Measurements from ENCODE around the gene ASCL3.
"Not testable (repeated sequence)": the region's sequence is repeated elsewhere in the genome, so short reads cannot be mapped to it uniquely, and the experiment has no call there.

ASCL3 gene

GRCh38 chr11:8947230-8947943 lies 4.6 kb upstream of the ASCL3 start:
- DNase-seq (ENCODE audit: low read depth, low spot score): no peak

- DNase-seq (ENCODE audit: low read depth, low spot score): no peak
Measured at GRCh38 chr11:8941341-8942103, 1.3 kb downstream of the ASCL3 start.

GRCh38 chr11:8937659-8938058 lies 5.2 kb downstream of the ASCL3 start:
- no peak for DNase-seq (ENCODE audit: low read depth, low spot score)

GRCh38 chr11:8937159-8937558 lies 5.7 kb downstream of the ASCL3 start:
- no peak for DNase-seq (ENCODE audit: low read depth, low spot score)

- DNase-seq (ENCODE audit: low read depth, low spot score): not testable (repeated sequence)
Measured at GRCh38 chr11:8935789-8936188, 7.0 kb downstream of the ASCL3 start.

GRCh38 chr11:8934742-8935488 lies 7.9 kb downstream of the ASCL3 start:
- peak; percentile 76 for DNase-seq (ENCODE audit: low read depth, low spot score)

- DNase-seq (ENCODE audit: low read depth, low spot score): no peak
Measured at GRCh38 chr11:8933931-8934330, 8.9 kb downstream of the ASCL3 start.

- no peak for DNase-seq (ENCODE audit: low read depth, low spot score)
Measured at GRCh38 chr11:8932564-8933180, 10.1 kb downstream of the ASCL3 start, which contains the start of gene C11orf16. C11orf16 (minus strand) TSS chr11:8932947; CDS start chr11:8932308, 639 bp downstream.

DNA sequence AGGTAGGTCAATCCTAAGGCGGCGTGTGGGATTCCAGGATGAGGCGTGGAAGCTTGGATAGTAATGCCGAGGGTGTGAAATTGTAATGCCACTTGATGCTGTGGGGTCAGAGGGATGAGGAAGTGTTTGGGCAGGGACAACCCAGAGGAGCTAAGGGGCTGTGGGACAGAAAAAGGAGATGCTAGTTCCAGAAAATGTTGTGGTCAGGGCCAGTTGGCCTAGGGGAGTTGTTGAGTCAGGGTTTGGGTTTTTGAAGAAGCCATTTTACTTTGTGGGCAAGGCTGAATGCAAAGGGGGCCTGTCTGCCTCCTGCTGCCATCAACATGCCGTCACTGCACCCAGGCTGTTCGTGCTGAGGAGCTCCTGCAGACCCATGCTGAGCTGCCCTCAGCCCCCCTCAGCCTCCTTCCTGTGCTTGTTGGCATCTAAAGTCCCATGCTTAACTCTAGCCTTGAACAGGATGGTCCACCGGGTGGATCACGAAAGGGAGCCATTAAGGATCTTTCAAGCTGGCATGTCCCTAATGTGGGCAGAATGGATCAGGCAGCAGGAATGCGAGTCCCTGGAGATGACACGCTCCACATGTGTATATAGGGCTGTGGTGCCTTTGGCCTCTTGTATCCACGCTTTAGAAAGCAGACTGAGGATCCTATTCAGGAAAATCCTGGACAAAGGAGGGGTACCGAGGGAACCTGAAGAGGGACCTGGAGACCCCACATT lies 12.2 kb downstream of the ASCL3 start:
- DNase-seq (ENCODE audit: low read depth, low spot score): peak; percentile 16

DNA sequence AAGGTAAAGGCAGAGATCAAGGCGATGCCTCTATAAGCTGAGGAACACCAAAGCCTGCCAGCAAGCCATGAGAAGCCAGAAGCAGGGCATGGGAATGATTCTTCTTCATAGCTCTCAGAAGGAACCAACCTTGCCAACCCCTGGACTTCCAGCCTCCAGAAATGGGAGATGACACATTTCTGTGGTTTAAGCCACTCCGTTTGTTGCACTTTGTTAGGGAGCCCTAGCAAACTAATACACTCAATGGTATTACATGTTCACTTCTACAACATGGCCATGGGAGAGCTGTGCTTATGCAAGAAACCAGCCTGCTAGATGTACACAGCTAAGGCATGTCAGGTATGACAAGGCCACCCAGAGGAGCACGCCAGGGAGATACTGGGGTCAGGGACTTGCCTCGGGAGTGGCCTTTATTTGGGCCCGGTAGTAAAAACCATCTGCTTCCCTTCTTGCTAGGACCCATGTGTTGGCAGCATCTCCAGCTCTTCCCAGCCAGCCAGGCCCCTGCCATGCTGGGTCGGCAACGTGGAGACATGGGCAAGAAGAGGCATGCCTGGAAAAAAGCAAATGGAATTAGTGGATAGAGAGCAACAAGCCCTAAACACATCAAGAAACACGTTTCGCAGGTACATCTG lies 13.7 kb downstream of the ASCL3 start:
- DNase-seq (ENCODE audit: low read depth, low spot score): peak; percentile 20

DNA sequence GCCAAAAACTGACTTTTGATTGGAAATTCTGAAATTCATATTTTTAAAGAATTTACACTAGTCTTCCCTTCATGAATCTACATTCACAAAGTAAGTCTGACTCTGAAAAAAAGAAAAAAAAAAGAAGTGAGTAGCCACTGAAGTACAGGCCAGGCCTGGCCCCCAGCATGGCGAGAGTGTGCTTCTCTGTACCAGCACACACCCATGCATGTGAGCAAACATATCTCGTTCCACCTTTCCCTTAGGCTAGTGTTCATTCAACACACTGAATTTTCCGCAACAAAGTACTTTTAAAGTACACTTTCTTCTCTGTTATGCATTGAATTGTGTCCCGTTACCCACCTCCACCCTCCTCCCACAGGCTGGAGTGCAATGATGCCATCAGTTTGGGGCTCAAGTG lies 14.6 kb downstream of the ASCL3 start:
- no peak for DNase-seq (ENCODE audit: low read depth, low spot score)

GRCh38 chr11:8927233-8927632 lies 15.6 kb downstream of the ASCL3 start:
- DNase-seq (ENCODE audit: low read depth, low spot score): no peak

DNA sequence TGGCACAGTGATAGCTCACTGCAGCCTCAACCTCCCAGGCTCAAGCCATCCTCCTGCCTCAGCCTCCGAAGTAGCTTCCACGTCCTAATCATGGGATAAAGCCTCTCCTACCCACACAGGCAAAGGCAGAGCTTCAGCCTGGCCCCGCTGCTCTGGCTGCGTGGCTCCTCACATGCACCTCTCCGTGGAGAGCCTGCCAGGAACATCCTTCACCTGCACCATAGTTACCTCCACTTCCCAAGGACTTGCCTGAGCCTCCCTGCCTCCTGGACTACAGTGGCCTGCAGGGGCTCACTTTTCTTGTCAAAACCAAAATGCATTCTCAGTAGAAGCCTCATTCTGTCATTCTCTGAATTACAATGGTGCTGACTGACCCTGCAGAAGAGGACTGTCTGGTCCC lies 16.6 kb downstream of the ASCL3 start:
- no peak for DNase-seq (ENCODE audit: low read depth, low spot score)

DNA sequence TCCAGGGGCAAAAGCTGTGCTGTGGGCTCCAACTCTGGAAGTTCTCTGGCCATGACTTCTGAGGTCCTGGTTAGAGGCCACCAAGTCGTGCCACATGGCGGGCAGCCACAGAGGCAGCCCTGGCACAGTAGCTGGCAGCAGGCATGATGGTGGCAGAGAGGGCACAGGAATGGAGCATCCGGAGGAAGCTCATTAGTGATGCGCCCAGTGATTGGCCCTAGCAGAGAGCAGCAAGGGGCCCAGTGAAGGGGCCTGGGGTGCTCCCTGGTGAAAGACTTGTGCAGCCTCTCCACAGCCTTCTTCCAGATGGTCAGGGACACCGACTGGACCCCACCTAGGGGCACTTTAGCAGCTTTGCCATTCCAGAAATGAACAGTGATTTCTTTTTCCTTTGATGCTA lies 17.1 kb downstream of the ASCL3 start:
- no peak for DNase-seq (ENCODE audit: low read depth, low spot score)

DNA sequence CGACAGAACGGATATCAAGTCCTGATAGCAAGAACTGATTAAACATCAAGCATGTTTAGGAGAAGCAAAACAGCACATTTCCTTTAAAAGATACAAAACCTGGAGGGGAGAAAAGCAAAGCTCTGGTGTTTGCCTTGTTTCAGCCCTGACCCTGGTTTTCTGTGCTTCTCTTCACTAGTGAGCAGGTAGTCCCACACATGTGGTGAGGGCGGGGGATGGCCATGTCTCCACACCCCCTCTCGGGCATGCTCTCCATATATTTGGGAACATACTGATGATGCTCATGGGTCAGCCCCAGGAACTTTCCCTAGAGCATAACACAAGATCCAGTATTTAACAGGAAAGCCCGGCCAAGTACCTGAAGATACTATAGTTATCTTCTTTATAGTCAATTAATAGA lies 20.1 kb downstream of the ASCL3 start:
- no peak for DNase-seq (ENCODE audit: low read depth, low spot score)

DNA sequence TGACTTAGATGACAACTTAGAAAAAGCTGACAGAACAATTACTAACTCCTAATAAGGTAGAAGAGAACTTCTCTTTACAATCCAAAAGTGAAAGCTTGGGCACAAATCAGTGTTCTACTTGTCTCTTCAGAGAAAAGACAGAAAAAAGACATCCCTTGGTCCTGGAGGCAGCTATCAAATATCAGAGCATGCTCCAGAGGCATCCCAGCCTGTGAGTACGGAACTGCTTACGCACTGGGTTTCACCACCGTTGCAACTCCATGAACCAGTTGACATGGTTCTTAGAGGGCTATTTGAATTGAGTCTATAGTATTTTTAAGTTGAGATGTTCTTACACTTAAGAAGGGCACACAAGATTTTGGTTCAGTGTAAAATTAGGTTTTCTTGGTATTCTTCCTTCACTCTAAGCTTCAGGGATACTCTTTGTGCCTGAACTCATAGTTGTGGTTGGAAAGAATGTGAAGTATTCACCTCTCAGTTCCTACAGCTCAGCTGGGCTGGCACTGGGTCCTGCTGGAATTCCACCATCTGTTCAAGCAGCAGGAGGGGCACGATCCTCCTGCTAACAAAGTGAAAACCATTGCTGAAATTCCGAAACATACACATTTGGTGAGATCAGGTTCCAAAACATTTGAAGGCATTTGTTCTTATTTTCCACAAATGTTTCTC lies 25.5 kb downstream of the ASCL3 start:
- DNase-seq (ENCODE audit: low read depth, low spot score): peak; percentile 97

GRCh38 chr11:8914661-8915018 lies 28.2 kb downstream of the ASCL3 start:
- DNase-seq (ENCODE audit: low read depth, low spot score): no peak

DNA sequence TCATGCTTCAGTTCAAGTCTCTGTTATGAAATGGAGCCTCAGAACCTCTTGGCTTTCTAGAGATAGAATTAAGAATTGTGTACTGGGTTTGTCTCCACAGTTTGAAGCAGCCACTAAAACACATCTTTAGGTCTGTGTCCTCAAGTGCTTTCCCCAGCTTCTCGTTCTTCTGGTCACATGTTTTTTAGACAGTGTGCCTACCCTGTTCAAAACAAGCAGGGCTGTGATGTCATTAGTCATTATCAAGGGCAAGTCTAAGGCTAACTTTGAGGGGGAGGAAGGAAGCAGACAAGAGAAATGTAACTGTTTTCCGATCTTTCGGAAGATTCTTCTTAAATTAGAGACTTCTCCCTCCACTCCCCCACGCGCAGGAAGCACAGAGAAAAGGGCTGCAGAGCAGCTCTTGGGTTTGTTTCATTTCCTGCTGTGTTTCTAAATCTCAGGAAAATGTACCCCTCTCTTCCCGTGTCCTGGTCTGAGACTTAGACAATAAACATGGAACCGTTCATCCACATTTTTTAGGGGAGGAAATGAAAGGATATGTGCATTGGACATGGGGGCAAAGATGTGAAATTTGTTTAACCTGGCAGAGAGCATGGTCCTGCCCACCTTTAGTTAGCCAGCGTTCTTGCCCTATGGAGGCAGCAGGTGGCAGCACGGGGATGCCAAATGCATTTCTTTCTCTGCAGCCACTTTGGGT lies 28.7 kb downstream of the ASCL3 start:
- DNase-seq (ENCODE audit: low read depth, low spot score): peak; percentile 72

- peak; percentile 99 for DNase-seq (ENCODE audit: low read depth, low spot score)
Measured at GRCh38 chr11:8911029-8911823, 31.6 kb downstream of the ASCL3 start, which contains the start of gene AKIP1. AKIP1 (plus strand) TSS chr11:8911189; CDS start chr11:8911450, 261 bp downstream.
